ENCODE data around the gene SLAMF6.
"Not testable (repeated sequence)": the region's sequence is repeated elsewhere in the genome, so short reads cannot be mapped to it uniquely, and the experiment has no call there.

Gene SLAMF6

DNA sequence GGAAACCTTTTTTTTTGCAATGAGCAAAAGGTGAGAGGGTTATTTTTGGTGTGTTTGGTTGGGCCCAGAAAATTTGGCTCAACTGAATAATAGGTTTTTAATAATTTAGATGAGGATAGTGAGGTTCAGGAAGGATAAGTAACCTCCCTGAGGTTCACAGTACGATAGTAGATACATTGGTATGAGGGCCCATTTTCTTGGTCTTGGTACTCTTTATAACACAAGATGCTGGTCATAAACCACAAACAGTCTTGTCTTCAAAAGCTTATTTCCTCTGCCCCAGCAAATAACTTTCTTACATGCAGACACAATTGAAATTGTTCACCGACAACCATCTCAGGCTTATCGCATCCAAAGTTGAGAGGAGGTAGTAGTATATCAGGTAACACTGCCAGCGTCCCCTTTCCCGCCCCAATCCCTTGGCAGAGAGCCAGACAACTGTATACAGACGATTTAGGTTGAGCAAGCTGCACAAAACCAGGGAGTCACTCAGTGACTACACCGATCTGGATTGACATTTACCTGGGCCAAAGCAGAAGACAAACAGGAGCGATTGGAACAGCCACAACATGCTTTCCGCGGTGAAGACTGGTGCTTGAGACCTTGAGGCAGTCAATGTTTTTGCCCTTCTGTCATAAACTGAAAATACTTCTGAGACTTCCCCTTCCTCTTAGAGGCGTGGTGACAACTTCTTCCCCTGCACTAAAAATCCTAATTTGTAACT, at the start of gene SLAMF6:
Gene SLAMF6 (minus strand): TSS at position 634 of the 724 bp plus-strand sequence. CDS start 63 bp downstream, at position 571.
- DNase-seq (ENCODE audit: extremely low spot score, insufficient read length, low read depth) = no peak
- peak; percentile 89 for FAIRE-seq

DNA sequence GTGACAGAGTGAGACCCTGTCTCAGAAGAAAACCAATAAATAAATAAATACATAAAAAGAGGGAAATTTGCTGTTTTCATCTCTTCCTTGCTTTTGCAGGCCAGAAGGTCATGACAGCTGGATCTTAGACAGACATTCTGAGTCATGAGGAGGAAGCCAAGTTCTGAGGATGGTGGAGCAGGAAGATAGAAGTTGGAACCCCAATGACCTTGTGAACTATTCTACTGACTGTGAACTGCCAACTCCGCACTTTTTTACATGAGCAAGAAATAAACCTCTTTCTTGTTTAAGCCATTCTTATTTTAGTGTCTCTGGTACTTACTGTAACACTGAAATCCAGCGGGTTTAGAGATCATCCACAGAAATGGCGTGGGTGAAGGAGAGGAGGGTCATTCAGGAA, 47.8 kb upstream of the SLAMF6 start:
- FAIRE-seq = no peak
- no peak for DNase-seq (ENCODE audit: extremely low spot score, insufficient read length, low read depth)

DNA sequence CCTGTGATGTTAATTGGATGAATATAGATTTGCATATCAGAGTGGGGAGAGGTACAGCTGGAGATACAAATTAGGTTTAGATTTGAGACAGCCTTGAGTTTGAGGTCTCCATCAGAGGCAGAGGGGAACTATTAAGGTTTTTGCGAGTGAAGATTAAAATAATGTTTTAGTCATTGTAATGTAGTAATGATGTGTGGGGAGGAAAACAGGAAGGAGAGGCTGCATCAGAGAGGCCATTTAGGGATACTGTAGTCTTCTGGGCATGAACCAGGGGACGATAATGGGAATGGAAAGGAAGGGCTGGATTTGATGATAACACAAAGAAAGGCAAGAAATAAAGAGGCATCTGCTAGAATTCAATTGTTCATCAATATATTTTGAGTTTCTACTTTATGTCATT, 46.8 kb upstream of the SLAMF6 start:
- FAIRE-seq = peak; percentile 42

DNA sequence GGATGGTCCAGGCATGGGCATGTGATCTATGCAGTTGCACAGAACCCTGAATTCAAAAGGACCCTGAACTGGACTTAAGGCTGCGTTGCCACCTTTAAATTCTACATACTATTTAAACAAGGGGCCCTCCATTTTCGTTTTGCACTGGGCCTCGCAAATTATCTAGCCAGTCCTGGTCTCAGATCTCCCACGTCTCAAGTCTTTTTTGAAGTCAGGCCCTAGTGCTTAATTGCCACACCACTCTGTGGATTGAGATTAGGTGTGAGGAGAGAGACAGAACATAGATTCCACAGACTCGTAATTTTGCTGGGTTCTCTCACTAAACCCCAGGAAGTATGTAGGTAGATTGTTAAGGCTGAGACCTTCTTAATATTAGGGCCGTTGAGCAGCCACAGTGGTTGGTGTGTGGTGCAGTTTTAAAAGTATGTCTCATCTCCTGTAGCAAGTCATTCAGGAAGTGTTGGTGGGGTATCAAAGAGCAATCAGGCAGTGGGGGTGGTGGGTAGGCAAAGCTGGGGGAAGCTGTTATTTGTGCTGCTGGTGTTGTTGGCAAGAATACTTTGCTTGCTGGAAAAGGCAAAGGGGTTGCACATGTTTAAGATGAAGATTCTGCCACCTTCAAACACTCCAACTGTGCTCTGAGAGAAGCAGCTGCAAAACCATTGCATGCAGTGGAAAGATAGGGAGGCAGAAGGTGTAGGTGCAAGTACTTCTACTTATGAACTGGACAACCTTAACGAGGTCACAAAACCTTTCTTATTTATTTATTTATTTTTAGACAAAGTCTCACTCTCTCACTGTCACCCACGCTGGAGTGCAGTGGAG, 45.0 kb upstream of the SLAMF6 start:
- FAIRE-seq = peak; percentile 88
- DNase-seq (ENCODE audit: extremely low spot score, insufficient read length, low read depth) = no peak

More for the DNA sequence above, 46.8 kb upstream of the SLAMF6 start:
- DNase-seq (ENCODE audit: extremely low spot score, insufficient read length, low read depth) = no peak

DNA sequence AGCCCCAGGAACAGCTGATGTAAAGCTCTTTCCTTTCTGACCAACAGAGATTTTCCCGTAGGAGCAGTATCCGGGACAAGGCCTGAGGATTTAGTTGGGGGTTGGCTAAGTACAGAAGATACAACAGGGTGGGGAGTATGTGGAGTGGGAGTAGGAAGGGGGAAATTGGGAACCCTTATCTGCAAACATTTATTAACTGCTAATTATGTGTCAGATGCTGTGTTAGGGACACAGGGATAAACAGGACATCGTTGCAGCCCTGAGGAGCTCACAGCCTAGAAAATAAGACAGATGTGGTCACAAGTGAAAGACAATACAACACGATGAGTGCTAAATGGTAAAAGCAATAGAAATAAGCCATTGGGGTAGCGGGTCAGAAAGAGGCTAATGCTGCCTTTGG, 44.3 kb upstream of the SLAMF6 start:
- DNase-seq (ENCODE audit: extremely low spot score, insufficient read length, low read depth) = no peak

DNA sequence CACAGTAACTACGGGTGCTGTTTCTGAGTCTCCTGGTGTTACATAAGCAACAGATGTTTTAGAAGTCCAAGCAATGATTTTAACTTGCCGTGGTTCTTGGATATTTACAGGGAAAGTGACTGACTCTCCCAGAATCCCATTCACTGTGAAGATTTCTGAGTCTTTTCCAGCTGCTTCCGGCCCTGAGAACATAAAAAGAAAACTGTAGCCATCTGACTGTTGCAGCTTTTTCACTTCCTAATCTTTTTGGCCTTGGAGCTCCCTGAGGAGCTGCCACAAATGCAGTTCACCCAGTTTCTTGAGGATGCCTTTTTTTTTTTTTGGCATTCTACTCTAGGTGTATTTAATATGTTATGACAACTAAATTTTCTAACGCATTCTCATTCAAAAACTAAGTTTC, 42.5 kb upstream of the SLAMF6 start:
- DNase-seq (ENCODE audit: extremely low spot score, insufficient read length, low read depth) = no peak

More for the DNA sequence above, 44.3 kb upstream of the SLAMF6 start:
- FAIRE-seq = no peak

DNA sequence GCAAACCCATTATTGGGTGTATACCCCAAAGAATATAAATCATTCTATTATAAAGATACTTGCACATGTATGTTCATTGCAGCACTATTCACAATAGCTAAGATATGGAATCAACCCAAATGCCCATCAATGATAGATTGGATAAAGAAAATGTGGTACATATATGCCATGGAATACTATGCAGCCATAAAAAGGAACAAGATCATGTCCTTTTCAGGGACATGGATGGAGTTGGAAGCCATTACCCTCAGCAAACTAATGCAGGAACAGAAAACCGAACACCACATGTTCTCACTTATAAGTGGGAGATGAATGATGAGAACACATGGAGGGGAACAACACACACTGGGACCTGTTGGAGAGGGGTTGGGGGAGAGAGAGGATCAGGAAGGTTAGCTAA, 40.2 kb upstream of the SLAMF6 start:
- FAIRE-seq; DNase-seq (ENCODE audit: extremely low spot score, insufficient read length, low read depth): not testable (repeated sequence)

More for the DNA sequence above, 42.5 kb upstream of the SLAMF6 start:
- no peak for FAIRE-seq

DNA sequence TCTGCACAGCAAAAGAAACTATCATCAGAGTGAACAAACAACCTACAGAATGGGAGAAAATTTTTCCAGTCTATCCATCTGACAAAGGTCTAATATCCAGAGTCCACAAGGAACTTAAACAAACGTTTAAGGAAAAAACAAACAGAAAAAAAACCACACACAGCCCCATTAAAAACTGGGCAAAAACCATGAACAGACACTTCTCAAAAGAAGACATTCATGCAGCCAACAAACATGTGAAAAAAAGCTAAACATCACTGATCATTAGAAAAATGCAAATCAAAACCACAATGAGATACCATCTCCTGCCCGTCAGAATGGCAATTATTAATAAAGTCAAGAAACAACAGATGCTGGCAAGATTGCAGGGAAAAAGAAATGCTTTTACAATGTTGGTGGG, 39.7 kb upstream of the SLAMF6 start:
- DNase-seq (ENCODE audit: extremely low spot score, insufficient read length, low read depth); FAIRE-seq: not testable (repeated sequence)

DNA sequence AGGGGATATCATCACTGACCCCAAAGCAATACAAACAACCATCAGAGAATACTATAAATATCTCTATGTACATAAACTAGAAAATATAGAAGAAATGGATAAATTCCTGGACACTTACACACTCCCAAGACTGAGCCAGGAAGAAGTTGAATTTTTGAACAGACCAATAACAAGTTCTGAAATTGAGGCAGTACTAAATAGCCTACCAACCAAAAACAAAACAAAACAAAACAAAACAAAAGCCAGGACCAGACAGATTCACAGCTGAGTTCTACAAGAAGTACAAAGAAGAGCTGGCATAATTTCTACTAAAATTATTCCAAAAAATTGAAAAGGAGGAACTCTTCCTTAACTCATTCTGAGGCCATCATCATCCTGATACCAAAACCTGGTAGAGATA, 37.8 kb upstream of the SLAMF6 start:
- no peak for FAIRE-seq

DNA sequence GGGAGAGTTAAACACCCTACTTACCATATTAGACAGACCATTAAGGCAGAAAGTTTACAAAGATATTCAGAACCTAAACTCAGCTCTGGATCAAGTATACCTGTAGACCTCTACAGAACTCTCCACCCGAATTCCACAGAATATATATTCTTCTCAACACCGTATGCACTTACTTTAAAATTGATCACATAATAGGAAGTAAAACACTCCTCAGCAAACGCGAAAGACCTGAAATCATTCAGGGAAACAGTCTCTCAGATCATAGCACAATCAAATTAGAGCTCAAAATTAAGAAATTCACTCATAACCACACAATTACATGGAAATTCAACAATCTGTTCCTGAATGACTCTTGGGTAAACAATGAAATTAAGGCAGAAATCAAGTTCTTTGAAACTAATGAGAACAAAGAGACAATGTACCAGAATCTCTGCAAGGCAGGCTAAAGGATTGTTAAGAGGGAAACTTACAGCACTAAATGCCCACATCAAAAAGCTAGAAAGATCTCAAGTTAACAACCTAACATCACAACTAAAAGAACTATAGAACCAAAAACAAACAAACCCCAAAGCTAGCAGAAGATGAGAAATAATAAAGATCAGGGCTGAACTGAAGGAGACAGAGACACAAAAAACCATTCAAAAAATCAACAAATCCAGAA, 37.1 kb upstream of the SLAMF6 start:
- FAIRE-seq = peak; percentile 31
- DNase-seq (ENCODE audit: extremely low spot score, insufficient read length, low read depth) = no peak

More for the DNA sequence above, 37.8 kb upstream of the SLAMF6 start:
- DNase-seq (ENCODE audit: extremely low spot score, insufficient read length, low read depth) = no peak

DNA sequence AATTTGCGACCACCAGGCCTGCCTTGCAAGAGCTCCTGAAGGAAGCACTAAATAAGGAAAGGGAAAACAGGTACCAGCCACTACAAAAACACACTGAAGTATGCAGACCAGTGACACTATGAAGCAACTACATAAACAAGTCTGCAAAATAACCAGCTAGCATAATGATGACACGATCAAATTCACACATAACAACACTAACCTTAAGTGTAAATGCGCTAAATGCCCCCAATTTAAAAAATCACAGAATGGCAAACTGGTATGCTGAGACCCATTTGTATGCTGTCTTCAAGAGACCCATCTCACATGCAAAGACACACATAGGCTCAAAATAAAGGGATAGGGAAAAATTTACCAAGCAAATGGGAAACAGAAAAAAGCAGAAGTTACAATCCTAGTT, 36.4 kb upstream of the SLAMF6 start:
- not testable (repeated sequence) for DNase-seq (ENCODE audit: extremely low spot score, insufficient read length, low read depth)
- FAIRE-seq = peak; percentile 58

DNA sequence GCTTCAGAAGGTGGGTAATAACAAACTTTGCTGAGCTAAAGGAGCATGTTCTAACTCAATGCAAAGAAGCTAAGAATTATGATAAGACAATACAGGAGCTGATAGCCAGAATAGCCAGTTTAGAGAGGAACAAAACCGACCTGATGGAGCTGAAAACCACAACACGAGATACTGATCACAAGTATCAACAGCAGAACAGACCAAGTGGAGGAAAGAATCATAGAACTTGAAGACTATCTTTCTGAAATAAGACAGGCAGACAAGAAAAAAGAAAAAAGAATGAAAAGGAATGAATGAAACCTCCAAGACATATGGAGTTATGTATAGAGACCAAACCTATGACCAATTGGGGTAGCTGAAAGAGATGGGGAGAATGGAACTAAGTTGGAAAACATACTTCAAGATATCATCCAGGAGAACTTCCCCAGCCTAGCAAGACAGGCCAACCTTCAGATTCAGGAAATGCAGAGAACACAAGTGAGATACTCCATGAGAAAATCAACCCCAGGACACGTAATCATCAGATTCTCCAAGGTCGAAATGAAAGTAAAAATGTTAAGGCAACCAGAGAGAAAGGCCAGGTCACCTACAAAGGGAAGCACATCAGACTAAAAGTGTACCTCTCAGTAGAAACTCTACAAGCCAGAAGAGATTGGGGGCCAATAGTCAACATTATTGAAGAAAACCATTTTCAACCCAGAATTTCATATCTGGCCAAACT, 35.8 kb upstream of the SLAMF6 start:
- FAIRE-seq (peak; percentile 85), DNase-seq (ENCODE audit: extremely low spot score, insufficient read length, low read depth) (no peak)

DNA sequence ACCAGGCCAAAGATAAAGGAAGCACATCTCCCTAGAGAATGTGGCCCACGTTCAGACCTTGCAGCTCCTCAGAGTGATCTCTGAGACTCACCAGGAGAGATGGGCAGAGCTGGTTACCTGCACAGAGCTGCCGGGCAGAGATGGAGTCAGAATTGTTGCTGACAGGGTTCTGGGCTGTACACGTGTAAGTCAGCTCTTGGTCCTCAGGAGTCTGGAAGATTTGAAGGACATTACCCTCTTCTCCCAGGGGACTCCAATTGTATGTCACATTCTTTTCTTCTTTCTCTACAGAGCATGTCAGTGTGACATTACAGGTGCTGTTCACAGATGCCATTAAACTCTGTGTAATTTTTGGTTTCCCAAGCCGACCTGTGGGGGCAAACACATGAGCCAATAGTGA, 30.7 kb upstream of the SLAMF6 start:
- FAIRE-seq = peak; percentile 18

DNA sequence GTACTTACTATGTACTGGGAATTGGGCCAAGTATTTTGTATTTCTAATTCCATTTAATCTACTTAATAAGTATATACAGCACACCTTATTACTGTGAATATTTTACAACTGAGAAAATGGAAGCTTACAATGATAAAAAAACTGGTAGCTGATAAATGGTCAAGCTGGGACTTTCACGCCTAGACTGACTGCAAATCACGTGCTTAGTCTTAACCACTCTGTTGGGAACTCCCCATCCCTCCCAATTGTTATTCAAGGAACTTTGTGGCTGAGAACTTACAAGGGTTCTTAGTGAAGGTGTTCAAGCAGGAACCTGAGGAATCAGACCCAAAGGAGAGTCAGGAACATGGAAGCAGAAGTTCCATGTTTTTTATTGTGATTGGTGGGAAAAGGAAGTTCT, 29.4 kb upstream of the SLAMF6 start:
- DNase-seq (ENCODE audit: extremely low spot score, insufficient read length, low read depth) = no peak
- peak; percentile 77 for FAIRE-seq

More for the DNA sequence above, 30.7 kb upstream of the SLAMF6 start:
- no peak for DNase-seq (ENCODE audit: extremely low spot score, insufficient read length, low read depth)

DNA sequence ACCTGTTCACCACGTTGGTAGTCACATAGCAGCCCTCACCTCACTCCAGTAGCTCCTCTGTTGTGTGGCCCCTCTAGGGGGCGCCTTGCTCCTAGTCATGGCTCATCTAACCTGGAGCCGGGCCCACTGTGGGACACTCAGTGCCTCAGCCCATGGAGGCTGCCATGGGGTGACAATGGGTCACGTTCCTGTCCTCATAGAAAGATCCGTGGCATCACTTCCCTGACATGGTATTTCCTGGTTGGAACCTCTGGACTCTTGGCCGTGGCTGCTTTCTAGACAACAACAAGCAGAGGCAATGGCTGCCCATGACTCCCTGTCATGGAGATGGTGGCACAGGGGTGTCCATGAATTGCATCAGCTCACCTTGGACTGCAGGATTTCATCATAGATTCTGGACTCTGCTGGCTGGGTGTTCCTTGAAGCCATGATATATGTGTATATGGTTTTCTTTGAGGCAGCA, 27.5 kb upstream of the SLAMF6 start:
- FAIRE-seq (peak; percentile 24), DNase-seq (ENCODE audit: extremely low spot score, insufficient read length, low read depth) (no peak)

DNA sequence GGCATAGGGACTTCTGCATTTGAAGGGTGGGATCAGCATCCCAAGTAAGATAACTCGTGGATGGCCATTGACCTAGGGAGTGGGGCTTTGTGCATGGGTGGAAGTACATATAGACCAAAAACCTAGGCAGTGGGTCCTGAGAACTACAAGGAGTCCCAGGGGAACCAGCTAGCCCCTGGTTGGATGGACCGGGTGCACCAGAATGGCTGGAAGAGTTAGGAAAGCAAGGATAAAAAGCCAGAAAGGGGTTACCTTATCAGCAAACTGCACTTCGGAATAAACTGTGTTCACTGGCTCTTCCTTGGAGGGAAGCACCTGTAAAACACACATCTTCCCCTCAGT, 26.6 kb upstream of the SLAMF6 start:
- no peak for DNase-seq (ENCODE audit: extremely low spot score, insufficient read length, low read depth)
- no peak for FAIRE-seq

DNA sequence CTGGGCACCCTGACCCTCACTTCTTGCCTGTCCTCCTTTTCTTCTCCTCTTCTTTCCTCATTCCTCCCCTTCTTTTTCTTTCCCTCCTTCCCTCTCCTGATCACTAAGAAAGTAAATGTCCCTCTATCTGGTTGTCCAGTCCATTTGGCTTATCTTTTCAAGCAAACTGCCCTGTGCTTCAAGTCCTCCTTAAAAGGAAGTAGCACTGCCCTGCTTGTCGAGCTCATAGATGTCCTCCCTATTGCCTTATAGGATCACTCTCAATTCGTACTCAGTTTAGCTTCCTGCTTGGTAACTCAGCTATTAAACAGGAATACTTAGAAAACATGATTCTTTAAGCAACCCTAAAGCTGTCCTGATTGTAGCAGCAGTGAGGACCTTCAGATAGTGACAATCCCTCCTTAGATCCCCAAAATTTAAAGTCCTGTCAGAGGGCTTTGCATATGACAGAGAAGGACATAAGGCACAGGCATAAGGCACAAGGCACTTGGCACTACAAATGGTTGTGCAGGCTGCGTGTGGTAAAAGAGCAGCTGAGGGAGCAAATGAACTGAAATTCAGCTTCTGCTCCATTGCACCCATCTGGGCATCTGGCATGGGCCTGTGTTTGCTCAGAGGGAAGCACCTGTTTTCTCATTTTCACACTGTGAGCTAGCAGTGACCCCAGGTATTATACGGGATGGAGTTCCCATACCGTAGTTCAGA, 26.1 kb upstream of the SLAMF6 start:
- DNase-seq (ENCODE audit: extremely low spot score, insufficient read length, low read depth) (peak; percentile 29), FAIRE-seq (peak; percentile 97)

DNA sequence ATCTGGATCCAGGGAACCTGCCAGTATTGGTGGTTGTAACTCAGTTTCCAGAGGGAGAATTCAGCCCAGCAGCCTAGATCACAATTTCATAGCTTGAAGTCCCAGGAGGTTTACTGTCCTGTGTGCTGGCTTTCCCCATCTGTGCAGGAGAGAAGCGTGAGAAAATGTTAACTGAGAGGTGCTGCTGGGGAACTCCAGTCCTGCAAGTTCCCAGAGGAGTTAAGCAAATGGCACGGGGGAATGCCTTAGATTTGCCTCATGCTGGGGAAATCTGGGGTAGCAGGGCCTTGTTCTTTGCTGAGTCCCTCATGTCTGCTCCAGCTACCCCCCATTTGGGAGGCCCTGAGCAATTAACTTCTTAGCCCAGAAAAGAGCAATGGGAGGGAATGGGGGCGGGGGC, 25.1 kb upstream of the SLAMF6 start:
- FAIRE-seq = no peak
- DNase-seq (ENCODE audit: extremely low spot score, insufficient read length, low read depth) = peak; percentile 63

DNA sequence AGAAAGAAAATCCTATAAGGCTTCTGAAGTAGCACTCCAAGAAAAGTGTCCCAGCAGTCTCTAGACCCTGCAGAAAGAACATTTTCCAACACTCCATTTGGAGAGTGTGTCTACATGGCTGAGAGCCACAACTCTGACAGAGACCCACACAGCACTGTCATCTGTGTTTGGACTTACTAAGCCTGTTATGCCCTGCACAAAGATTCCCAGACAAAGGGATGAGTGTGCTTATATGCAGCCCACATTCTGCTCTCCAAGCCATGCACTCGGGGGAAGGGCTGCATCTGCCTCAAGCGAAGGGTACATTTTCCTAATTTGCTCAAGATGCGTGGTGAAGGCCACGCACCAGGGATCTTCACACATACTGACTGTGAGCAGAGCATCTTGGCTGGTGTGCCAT, 24.4 kb upstream of the SLAMF6 start:
- FAIRE-seq (peak; percentile 31), DNase-seq (ENCODE audit: extremely low spot score, insufficient read length, low read depth) (no peak)

All from GM18507 (cell line).